Measurements from ENCODE around the gene RNF183.
"Not testable (repeated sequence)": the region's sequence is repeated elsewhere in the genome, so short reads cannot be mapped to it uniquely, and the experiment has no call there.

Gene RNF183

GRCh38 chr9:113269355-113269754 lies 33.8 kb downstream of the RNF183 start:
- no peak for DNase-seq

- DNase-seq, result no peak
Measured at GRCh38 chr9:113267911-113268566, 35.1 kb downstream of the RNF183 start.

- no peak for DNase-seq
Measured at GRCh38 chr9:113266174-113266573, 37.0 kb downstream of the RNF183 start.

- DNase-seq, result no peak
Measured at GRCh38 chr9:113261917-113262671, 41.1 kb downstream of the RNF183 start.

- DNase-seq, result no peak
Measured at GRCh38 chr9:113258282-113258681, 44.9 kb downstream of the RNF183 start.

- no peak for DNase-seq
Measured at GRCh38 chr9:113257863-113258262, 45.3 kb downstream of the RNF183 start.

GRCh38 chr9:113255438-113255837 lies 47.7 kb downstream of the RNF183 start:
- DNase-seq, result no peak

GRCh38 chr9:113254991-113255390 lies 48.2 kb downstream of the RNF183 start:
- no peak for DNase-seq

GRCh38 chr9:113250807-113251206 lies 52.4 kb downstream of the RNF183 start:
- DNase-seq, result no peak

GRCh38 chr9:113249661-113250060 lies 53.5 kb downstream of the RNF183 start:
- not testable (repeated sequence) for DNase-seq

GRCh38 chr9:113247640-113248039 lies 55.5 kb downstream of the RNF183 start:
- no peak for DNase-seq
